ENCODE measurements around the gene XCR1. TPM values are rescaled to one million over a fixed set of nuclear protein-coding genes. Genes with fewer than 3 reads are reported as not detected.
A peak's percentile ranks its signal among the peaks of the same experiment; 100 is the strongest.
"Not testable (repeated sequence)": the region's sequence is repeated elsewhere in the genome, so short reads cannot be mapped to it uniquely, and the experiment has no call there.

Gene XCR1
- total RNA-seq, 1 donor from 2014 or later: 0.32 TPM

DNA sequence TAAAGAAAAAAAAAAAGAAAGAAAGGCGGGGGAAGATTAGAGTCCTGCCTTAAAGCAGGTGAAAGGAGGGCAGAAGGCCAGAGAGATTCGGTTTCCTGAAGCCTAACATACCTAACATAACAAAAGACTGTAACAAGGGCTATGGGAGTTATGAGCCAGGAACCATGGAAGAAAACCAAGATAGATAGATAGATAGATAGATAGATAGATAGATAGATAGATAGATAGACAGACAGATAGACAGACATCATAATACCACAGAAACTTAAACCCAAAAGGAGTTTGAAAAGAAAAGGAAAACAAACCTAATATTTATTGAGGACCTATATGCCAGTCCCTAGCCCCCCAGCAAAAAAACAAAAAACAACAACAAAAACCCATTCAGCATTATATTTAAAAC is 29.3 kb downstream of the XCR1 start:
- ATAC-seq: no peak
- intact Hi-C loops (cut with DNase I): no loop called here
- Histone ChIP-seq H3K27ac (no peak overlapping the region), H3K4me3 (no peak overlapping the region), H3K9me3 (no peaks in the 10 kb centered on the region), H3K4me1 (peaks cover 27% of the 10 kb centered on the region), H3K27me3 (ENCODE audit: low read depth) (no peaks in the 10 kb centered on the region), H3K36me3 (no peaks in the 10 kb centered on the region)
- TF ChIP-seq, protein P1, sequence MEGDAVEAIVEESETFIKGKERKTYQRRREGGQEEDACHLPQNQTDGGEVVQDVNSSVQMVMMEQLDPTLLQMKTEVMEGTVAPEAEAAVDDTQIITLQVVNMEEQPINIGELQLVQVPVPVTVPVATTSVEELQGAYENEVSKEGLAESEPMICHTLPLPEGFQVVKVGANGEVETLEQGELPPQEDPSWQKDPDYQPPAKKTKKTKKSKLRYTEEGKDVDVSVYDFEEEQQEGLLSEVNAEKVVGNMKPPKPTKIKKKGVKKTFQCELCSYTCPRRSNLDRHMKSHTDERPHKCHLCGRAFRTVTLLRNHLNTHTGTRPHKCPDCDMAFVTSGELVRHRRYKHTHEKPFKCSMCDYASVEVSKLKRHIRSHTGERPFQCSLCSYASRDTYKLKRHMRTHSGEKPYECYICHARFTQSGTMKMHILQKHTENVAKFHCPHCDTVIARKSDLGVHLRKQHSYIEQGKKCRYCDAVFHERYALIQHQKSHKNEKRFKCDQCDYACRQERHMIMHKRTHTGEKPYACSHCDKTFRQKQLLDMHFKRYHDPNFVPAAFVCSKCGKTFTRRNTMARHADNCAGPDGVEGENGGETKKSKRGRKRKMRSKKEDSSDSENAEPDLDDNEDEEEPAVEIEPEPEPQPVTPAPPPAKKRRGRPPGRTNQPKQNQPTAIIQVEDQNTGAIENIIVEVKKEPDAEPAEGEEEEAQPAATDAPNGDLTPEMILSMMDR (IDR thresholded peaks at IDR 0.05): no peak
- no peak for DNase-seq

DNA sequence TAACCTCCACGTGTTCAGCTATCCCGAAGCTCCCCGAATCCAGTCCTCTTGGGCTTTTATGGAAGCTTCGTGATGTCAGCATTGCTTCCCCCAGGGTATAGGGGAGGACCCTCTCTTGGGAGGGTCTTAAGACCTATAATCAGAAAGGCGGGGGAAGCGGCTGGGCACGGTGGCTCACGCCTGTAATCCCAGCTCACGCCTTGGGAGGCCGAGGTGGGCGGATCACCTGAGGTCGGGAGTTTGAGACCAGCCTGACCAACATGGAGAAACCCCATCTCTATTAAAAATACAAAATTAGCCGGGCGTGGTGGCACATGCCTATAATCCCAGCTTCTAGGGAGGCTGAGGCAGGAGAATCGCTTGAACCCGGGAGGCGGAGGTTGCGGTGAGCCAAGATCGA is 29.8 kb downstream of the XCR1 start:
- H3K4me3 ChIP-seq; intact Hi-C loops (cut with DNase I); H3K36me3 ChIP-seq; H3K27me3 ChIP-seq (ENCODE audit: low read depth); H3K9me3 ChIP-seq; ATAC-seq; DNase-seq; H3K27ac ChIP-seq: not testable (repeated sequence)
- H3K4me1 ChIP-seq: peaks cover 31% of the 10 kb centered on the region

GRCh38 chr3:45995236-45996192 is 31.8 kb downstream of the XCR1 start, which contains the start of gene FYCO1:
FYCO1 (minus strand) TSS chr3:45995824; CDS start chr3:45984910, 10,914 bp downstream.
- DNase-seq (peak; percentile 98), ATAC-seq (peak; percentile 98 to 99)
- peak within 1 kb of the TSS; percentile 95 for H3K4me3 ChIP-seq
- intact Hi-C loops (cut with DNase I): no loop called here
- no peaks in the 10 kb centered on the region for H3K9me3 ChIP-seq
- peak within 1 kb of the TSS; percentile 97 for H3K27ac ChIP-seq
- no peaks in the 10 kb centered on the region for H3K36me3 ChIP-seq
- peaks cover 50% of the 10 kb centered on the region for H3K4me1 ChIP-seq
- no peaks in the 10 kb centered on the region for H3K27me3 ChIP-seq (ENCODE audit: low read depth)
- TF ChIP-seq, protein P1 (IDR thresholded peaks at IDR 0.05): no peak

GRCh38 chr3:45994419-45995235 is 32.7 kb downstream of the XCR1 start:
- Histone ChIP-seq H3K36me3 (no peaks in the 10 kb centered on the region), H3K27ac (peak overlapping the region; percentile 97), H3K4me1 (peaks cover 58% of the 10 kb centered on the region), H3K4me3 (peak overlapping the region; percentile 95), H3K27me3 (ENCODE audit: low read depth) (no peaks in the 10 kb centered on the region), H3K9me3 (no peaks in the 10 kb centered on the region)
- no peak for DNase-seq
- intact Hi-C loops (cut with DNase I): no loop called here
- TF ChIP-seq, protein P1 (IDR thresholded peaks at IDR 0.05): no peak
- ATAC-seq: peak; percentile 45 to 51

DNA sequence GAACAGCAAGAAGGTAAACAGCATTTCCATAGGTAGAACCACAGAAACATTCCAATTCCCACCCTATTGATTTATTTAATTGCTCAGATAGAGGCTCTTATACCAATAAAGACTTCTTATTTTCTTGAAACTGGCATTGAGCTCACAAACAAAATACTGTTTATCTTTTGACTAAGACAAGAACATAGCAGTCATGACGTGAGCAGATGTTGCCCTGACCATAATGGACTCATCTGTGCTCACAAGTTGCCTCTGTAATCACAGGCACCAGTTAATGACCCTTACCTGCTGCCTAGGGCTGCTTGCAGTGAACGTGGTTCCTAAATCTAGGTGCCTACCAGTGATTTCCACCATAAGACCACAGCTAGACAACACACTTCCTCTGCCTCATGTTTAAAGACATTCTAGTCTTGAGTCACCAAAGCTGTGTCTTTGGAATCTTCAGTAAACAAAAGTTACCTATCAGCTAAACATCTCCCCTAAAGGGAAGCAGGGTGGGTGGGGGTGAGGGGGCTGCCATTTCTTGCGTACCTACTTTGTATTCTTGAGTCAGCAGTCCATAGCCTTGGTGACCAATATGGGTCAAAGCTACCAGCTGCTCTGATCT is 33.8 kb downstream of the XCR1 start:
- no peak overlapping the region for H3K4me3 ChIP-seq
- no peaks in the 10 kb centered on the region for H3K27me3 ChIP-seq (ENCODE audit: low read depth)
- peak overlapping the region; percentile 26 for H3K27ac ChIP-seq
- peaks cover 69% of the 10 kb centered on the region for H3K4me1 ChIP-seq
- intact Hi-C loops (cut with DNase I): no loop called here
- ATAC-seq (no peak), DNase-seq (no peak)
- H3K36me3 ChIP-seq: no peaks in the 10 kb centered on the region
- no peaks in the 10 kb centered on the region for H3K9me3 ChIP-seq
- TF ChIP-seq, protein P1 (IDR thresholded peaks at IDR 0.05): no peak
